Dendritic cell treated with granulocyte-macrophage colony-stimulating factor and Interleukin-4, amounts not matched to agents 40 ng/mL and 50 ng/mL, for 4 days (primary cell): ENCODE measurements around the gene POLR3H.
"Not testable (repeated sequence)": the region's sequence is repeated elsewhere in the genome, so short reads cannot be mapped to it uniquely, and the experiment has no call there.

Experiments used
- H3K27ac Mint-ChIP-seq: one replicate; pipeline ENCODE4 v1.8.0; 2022; ENCODE audit warnings: mild to moderate bottlenecking, mixed read lengths
- H3K27me3 Mint-ChIP-seq: one replicate; pipeline ENCODE4 v1.8.0; 2022; ENCODE audit warnings: mild to moderate bottlenecking, mixed read lengths
- H3K36me3 Mint-ChIP-seq: one replicate; pipeline ENCODE4 v1.8.0; 2022; ENCODE audit warnings: low read depth, mixed read lengths
- H3K4me1 Mint-ChIP-seq: one replicate; pipeline ENCODE4 v1.8.0; 2022; ENCODE audit warnings: low read depth, mixed read lengths
- H3K4me3 Mint-ChIP-seq: one replicate; pipeline ENCODE4 v1.8.0; 2022; ENCODE audit warnings: mild to moderate bottlenecking, moderate library complexity, mixed read lengths
- H3K9me3 Mint-ChIP-seq: one replicate; pipeline ENCODE4 v1.8.0; 2022; ENCODE audit warnings: mixed read lengths
- intact Hi-C: fragments of 100-400 bp; cut with micrococcal nuclease; formaldehyde crosslinking; loops from one replicate; pipeline ENCODE4 v1.15.0; 2022

The POLR3H gene, protein sequence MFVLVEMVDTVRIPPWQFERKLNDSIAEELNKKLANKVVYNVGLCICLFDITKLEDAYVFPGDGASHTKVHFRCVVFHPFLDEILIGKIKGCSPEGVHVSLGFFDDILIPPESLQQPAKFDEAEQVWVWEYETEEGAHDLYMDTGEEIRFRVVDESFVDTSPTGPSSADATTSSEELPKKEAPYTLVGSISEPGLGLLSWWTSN

DNA sequence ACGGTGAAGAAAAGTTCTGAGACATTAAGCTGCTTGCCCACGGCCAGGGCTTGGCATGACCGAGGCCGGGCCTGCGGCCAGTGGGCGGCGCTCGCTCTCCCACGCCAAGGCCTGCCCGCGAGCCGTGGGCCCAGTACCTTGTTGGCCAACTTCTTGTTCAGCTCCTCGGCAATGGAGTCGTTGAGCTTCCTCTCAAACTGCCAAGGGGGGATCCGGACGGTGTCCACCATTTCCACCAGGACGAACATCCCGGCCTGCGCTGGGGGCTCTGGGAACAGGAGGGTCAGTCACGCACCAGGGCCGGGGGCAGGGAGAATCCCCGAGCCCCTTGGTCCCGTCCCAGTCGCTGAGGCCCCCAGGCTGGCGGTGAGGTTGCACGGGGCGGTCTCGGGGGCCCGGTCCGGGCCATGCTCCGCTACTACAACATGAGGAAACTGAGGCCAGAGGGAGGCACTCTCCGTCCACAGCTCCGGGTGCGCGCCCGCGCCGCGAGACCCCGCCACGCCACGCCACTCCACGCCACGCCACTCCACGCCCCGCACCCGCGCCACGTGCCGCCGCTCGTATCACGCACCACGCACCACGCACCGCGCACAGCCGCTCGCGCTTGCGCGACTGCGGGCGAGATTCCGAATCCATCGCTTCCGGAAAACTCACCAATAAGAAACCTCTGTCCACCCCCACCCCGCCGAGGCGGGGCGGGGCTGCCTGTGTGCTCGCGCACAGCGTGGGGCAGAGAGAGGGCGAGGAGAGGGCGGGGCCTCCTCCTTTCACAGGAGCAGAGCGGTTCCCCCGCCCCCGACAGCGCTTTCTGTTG is at the start of gene POLR3H:
Gene POLR3H (minus strand): TSS at position 617 of the 817 bp plus-strand sequence. CDS start 369 bp downstream, at position 248.
- intact Hi-C loops, result loop anchor here (1.0 to 2.0 kb wide), 2 partner anchors 45 to 77 kb away; partner anchors contain the start of genes DESI1, PMM1 and XRCC6
- Mint-ChIP-seq H3K4me3 (peak within 1 kb of the TSS; percentile 90), H3K9me3 (no peaks in the 10 kb centered on the region), H3K27me3 (peaks cover 5% of the 10 kb centered on the region), H3K27ac (peak within 1 kb of the TSS; percentile 89), H3K36me3 (peaks cover 43% of the 10 kb centered on the region), H3K4me1 (peaks cover 44% of the 10 kb centered on the region)

- not testable (repeated sequence) for H3K27me3 Mint-ChIP-seq, H3K27ac Mint-ChIP-seq, H3K36me3 Mint-ChIP-seq, H3K9me3 Mint-ChIP-seq, H3K4me3 Mint-ChIP-seq
- intact Hi-C loops, result loop anchor here (10.0 kb wide), 1 partner anchor 189 kb away; no protein-coding TSS in a partner anchor
- peaks cover 12% of the 10 kb centered on the region for H3K4me1 Mint-ChIP-seq
Measured at GRCh38 chr22:41593336-41593960, 49.2 kb upstream of the POLR3H start.

- Mint-ChIP-seq H3K27me3 (peaks cover 1% of the 10 kb centered on the region), H3K36me3 (peaks cover 14% of the 10 kb centered on the region), H3K9me3 (no peaks in the 10 kb centered on the region), H3K4me1 (peaks cover 34% of the 10 kb centered on the region), H3K27ac (peak within 1 kb of the TSS; percentile 86), H3K4me3 (peak within 1 kb of the TSS; percentile 92)
- intact Hi-C loops, result loop anchor here (1.0 to 10.0 kb wide), 4 partner anchors 32 to 243 kb away; partner anchors contain the start of genes DESI1, POLR3H, SREBF2 and XRCC6
Measured at GRCh38 chr22:41589391-41590241, 45.3 kb upstream of the POLR3H start, which contains the start of gene PMM1. TSS of gene PMM1 (minus strand) at chr22:41589840. CDS start at chr22:41589805, 35 bp downstream.

GRCh38 chr22:41587347-41587723 is 43.1 kb upstream of the POLR3H start:
- peak overlapping the region; percentile 25 for H3K27ac Mint-ChIP-seq
- H3K4me3 Mint-ChIP-seq, result no peak overlapping the region
- no peaks in the 10 kb centered on the region for H3K27me3 Mint-ChIP-seq

DNA sequence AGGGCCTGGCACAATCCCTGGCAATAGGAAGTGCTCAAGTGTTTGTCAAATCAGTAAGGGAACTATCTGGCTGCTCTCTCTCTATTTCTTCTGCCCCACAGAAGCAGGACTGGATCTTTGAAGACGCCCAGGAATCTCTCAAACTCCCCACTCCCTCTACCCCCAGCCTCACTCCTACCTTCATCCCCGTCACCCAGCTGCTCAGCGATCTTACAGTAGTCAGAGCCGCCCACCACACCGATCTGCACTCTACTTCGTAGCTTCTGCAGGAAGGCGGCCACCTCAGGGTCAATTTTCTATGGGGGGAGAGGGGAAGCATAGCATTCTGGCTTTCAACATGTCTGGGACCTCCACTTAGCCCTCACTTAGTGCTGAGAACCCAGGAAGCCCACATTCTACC is 41.6 kb upstream of the POLR3H start:
- H3K4me1 Mint-ChIP-seq, result peaks cover 59% of the 10 kb centered on the region
- no peaks in the 10 kb centered on the region for H3K27me3 Mint-ChIP-seq
- intact Hi-C loops, result loop anchor here (5.0 kb wide), 1 partner anchor 246 kb away; the partner anchor contains the start of gene SREBF2
- H3K4me3 Mint-ChIP-seq, result no peak overlapping the region
- H3K36me3 Mint-ChIP-seq, result peaks cover 40% of the 10 kb centered on the region
- H3K9me3 Mint-ChIP-seq, result no peaks in the 10 kb centered on the region
- H3K27ac Mint-ChIP-seq, result no peak overlapping the region

More at GRCh38 chr22:41587347-41587723, 43.1 kb upstream of the POLR3H start:
- no peaks in the 10 kb centered on the region for H3K9me3 Mint-ChIP-seq
- intact Hi-C loops, result loop anchor here (5.0 kb wide), 1 partner anchor 245 kb away; the partner anchor contains the start of gene SREBF2
- H3K36me3 Mint-ChIP-seq, result peaks cover 37% of the 10 kb centered on the region
- peaks cover 55% of the 10 kb centered on the region for H3K4me1 Mint-ChIP-seq

DNA sequence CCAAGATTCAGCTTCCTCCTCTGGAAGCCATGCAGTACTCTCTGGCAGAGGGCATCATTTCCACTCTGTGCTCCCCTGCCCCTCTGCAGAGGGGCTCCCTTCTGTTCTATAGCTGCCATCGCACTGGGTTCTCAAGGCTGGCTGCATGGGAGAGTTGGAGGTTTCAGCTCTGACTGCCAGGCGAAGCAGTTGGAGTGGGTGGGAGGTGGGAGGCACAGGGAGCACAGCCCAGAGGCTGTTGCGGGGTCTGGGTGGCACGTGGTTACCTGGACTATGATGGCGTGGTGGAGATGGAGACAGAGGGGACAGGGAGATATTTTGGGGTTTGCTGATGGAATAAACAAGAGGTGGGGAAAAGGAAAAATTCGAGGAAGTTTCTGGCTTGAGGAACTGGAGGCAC is 40.6 kb upstream of the POLR3H start:
- Mint-ChIP-seq H3K4me3 (no peak overlapping the region), H3K27ac (peak overlapping the region; percentile 37), H3K36me3 (peaks cover 46% of the 10 kb centered on the region), H3K9me3 (no peaks in the 10 kb centered on the region), H3K27me3 (no peaks in the 10 kb centered on the region), H3K4me1 (peaks cover 59% of the 10 kb centered on the region)
- intact Hi-C loops, result loop anchor here (5.0 kb wide), 1 partner anchor 247 kb away; the partner anchor contains the start of gene SREBF2

- Mint-ChIP-seq H3K36me3 (peaks cover 68% of the 10 kb centered on the region), H3K4me1 (peaks cover 40% of the 10 kb centered on the region), H3K4me3 (peak overlapping the region; percentile 4), H3K27ac (peak overlapping the region; percentile 83), H3K9me3 (no peaks in the 10 kb centered on the region), H3K27me3 (no peaks in the 10 kb centered on the region)
- intact Hi-C loops, result no loop called here
Measured at GRCh38 chr22:41582694-41583093, 38.4 kb upstream of the POLR3H start.

- Mint-ChIP-seq H3K36me3 (peaks cover 85% of the 10 kb centered on the region), H3K27ac (no peak overlapping the region), H3K4me3 (no peak overlapping the region), H3K9me3 (no peaks in the 10 kb centered on the region), H3K27me3 (no peaks in the 10 kb centered on the region), H3K4me1 (peaks cover 28% of the 10 kb centered on the region)
- intact Hi-C loops, result no loop called here
Measured at GRCh38 chr22:41579997-41580355, 35.7 kb upstream of the POLR3H start.

DNA sequence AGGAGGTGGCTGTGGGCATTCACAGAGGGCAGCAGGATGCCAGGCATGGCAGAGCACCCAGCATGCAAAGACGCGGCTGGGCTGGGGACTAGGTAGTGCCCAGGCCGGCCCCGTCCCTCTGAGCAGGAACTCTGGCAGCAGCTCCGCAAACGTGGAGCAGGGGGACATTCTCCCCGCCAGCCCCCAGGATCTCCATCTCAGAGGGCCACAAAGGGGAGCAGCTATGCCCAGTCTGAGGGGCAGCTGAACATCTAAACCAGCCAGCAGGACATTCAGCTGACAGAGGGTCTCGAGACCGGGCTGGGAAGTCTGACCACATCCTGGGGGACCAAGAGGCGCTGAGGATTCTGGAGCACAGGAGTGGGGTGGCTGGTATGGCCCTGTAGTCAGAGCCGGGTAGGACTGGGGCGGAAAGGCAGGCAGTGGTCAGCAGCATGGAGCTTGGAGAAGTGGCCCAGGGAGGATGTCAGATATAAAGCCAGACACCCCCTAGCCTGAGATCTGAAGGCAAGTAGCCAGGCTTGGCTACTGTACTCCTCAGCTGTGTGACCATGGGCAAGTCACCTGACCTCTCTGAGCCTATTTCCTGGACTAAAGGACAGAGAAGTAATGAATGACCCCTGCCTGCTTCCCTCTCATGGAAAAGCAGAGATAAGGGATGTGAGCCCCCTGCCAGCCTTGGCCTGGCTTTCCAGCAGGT is 35.2 kb upstream of the POLR3H start:
- Mint-ChIP-seq H3K4me1 (peaks cover 23% of the 10 kb centered on the region), H3K27ac (no peak overlapping the region), H3K27me3 (no peaks in the 10 kb centered on the region), H3K4me3 (no peak overlapping the region), H3K9me3 (no peaks in the 10 kb centered on the region), H3K36me3 (peaks cover 84% of the 10 kb centered on the region)
- intact Hi-C loops, result no loop called here

GRCh38 chr22:41578818-41579217 is 34.5 kb upstream of the POLR3H start:
- Mint-ChIP-seq H3K4me3 (no peak overlapping the region), H3K27me3 (no peaks in the 10 kb centered on the region), H3K9me3 (no peaks in the 10 kb centered on the region), H3K36me3 (peaks cover 78% of the 10 kb centered on the region), H3K4me1 (peaks cover 17% of the 10 kb centered on the region), H3K27ac (peak overlapping the region; percentile 16)
- intact Hi-C loops, result no loop called here

DNA sequence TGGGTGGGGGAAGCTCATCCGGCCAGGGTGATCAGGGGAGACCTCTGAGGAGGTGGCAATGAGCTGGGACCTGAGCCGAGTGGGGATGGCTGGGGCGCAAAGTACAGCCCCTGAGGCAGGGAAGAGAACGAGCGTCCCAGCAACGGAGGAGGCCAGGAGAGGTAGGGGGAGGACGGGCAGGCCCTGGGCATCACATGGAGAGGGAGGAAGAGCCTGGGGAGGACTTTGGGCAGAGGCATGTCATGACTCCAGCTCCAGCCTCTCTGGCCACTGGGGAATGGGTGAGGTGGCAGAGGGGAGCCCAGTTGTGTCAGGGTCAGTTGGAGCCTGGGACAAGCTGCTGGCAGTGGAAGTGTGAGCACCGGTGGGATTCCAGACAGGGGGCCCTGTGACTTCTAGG is 33.8 kb upstream of the POLR3H start:
- no peaks in the 10 kb centered on the region for H3K27me3 Mint-ChIP-seq
- H3K4me3 Mint-ChIP-seq, result no peak overlapping the region
- peaks cover 11% of the 10 kb centered on the region for H3K4me1 Mint-ChIP-seq
- no peaks in the 10 kb centered on the region for H3K9me3 Mint-ChIP-seq
- intact Hi-C loops, result no loop called here
- no peak overlapping the region for H3K27ac Mint-ChIP-seq
- H3K36me3 Mint-ChIP-seq, result peaks cover 71% of the 10 kb centered on the region

- intact Hi-C loops, result loop anchor here (2.0 kb wide), 1 partner anchor 20 kb away; no protein-coding TSS in a partner anchor
- peaks cover 61% of the 10 kb centered on the region for H3K36me3 Mint-ChIP-seq
- no peak overlapping the region for H3K27ac Mint-ChIP-seq
Measured at GRCh38 chr22:41576877-41577276, 32.6 kb upstream of the POLR3H start.

More at GRCh38 chr22:41576877-41577276, 32.6 kb upstream of the POLR3H start:
- H3K4me3 Mint-ChIP-seq, result no peak overlapping the region
- no peaks in the 10 kb centered on the region for H3K4me1 Mint-ChIP-seq
- H3K27me3 Mint-ChIP-seq, result no peaks in the 10 kb centered on the region
- H3K9me3 Mint-ChIP-seq, result no peaks in the 10 kb centered on the region
